Thoracic aorta (tissue), 2 donors: ENCODE data around the gene MAFF. TPM values are rescaled to one million over a fixed set of nuclear protein-coding genes. Genes with fewer than 3 reads are reported as not detected.

Source experiments
- ATAC-seq: fragments of 150-250 bp; one replicate; pipeline ENCODE4 v1.8.0; 2017; ENCODE audit warnings: low read depth; ENCODE audit not compliant: insufficient number of reproducible peaks, low FRiP score
- DNase-seq: peaks from one replicate; pipeline ENCODE4 v3.0.0-alpha.2; 2020; ENCODE audit warnings: low spot score
- H3K27ac ChIP-seq, 2 donors: fragments of 200-600 bp; sonication (generic); 1 replicate in 1 of 2; 2 replicates in 1 of 2; pipeline ENCODE4 v1.5.1; 2016; ENCODE audit warnings: mild to moderate bottlenecking in 2 of 2, moderate library complexity in 2 of 2
- H3K27me3 ChIP-seq: fragments of 200-600 bp; sonication (generic); replicated peaks from 2 replicates; pipeline ENCODE4 v1.6.0; 2016; ENCODE audit warnings: mild to moderate bottlenecking; ENCODE audit not compliant: insufficient read depth
- H3K36me3 ChIP-seq: fragments of 200-600 bp; sonication (generic); one replicate; pipeline ENCODE4 v1.5.1; 2016
- H3K4me1 ChIP-seq, 2 donors: fragments of 200-600 bp; sonication (generic); 1 replicate in 1 of 2; 2 replicates in 1 of 2; pipeline versions ENCODE4 v1.5.1 to v1.6.0; 2016; ENCODE audit warnings: low read depth in 2 of 2, mild to moderate bottlenecking in 1 of 2; ENCODE audit not compliant: control insufficient read depth in 1 of 2
- H3K4me3 ChIP-seq: fragments of 200-600 bp; sonication (generic); 2 replicates; pipeline ENCODE4 v1.5.1; 2016; ENCODE audit warnings: mild to moderate bottlenecking
- H3K9me3 ChIP-seq: fragments of 200-600 bp; sonication (generic); 2 replicates; pipeline ENCODE4 v1.5.1; 2016
- total RNA-seq, 2 donors: library from RNA; depleted of rRNA; stranded (reverse); fragments of >200 nt; gene quantifications; one replicate each; pipeline versions ENCODE4 v1.1.0 to v1.2.3, GENCODE V29; 2016
- TF ChIP-seq, protein P1 (sequence below): fragments of 200-600 bp; sonication (generic); IDR thresholded peaks from one replicate; pipeline ENCODE4 v1.5.1; 2019; ENCODE audit warnings: antibody characterized with exemption

Gene MAFF
- total RNA-seq, 2 donors from 2014 or later = 97.6 to 111 TPM

GRCh38 chr22:38264322-38264843 is 62.6 kb downstream of the MAFF start:
- DNase-seq (no peak), ATAC-seq (no peak)
- TF ChIP-seq, protein P1, sequence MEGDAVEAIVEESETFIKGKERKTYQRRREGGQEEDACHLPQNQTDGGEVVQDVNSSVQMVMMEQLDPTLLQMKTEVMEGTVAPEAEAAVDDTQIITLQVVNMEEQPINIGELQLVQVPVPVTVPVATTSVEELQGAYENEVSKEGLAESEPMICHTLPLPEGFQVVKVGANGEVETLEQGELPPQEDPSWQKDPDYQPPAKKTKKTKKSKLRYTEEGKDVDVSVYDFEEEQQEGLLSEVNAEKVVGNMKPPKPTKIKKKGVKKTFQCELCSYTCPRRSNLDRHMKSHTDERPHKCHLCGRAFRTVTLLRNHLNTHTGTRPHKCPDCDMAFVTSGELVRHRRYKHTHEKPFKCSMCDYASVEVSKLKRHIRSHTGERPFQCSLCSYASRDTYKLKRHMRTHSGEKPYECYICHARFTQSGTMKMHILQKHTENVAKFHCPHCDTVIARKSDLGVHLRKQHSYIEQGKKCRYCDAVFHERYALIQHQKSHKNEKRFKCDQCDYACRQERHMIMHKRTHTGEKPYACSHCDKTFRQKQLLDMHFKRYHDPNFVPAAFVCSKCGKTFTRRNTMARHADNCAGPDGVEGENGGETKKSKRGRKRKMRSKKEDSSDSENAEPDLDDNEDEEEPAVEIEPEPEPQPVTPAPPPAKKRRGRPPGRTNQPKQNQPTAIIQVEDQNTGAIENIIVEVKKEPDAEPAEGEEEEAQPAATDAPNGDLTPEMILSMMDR = no peak
- Histone ChIP-seq H3K27me3 (no peaks in the 10 kb centered on the region), H3K9me3 (no peaks in the 10 kb centered on the region), H3K4me3 (no peak overlapping the region), H3K4me1 (peaks cover 37 to 65% of the 10 kb centered on the region in 2 donors), H3K27ac (no peak overlapping the region), H3K36me3 (no peaks in the 10 kb centered on the region)

Other genes starting within 250 kb of the MAFF start
- gene C22orf23, start 248.4 kb upstream of the MAFF start, total RNA-seq = not detected
- 10 to 100 TPM; 37.9 to 93.1 TPM for gene POLR2F, start 248.3 kb upstream of the MAFF start, total RNA-seq
- gene SOX10, start 217.4 kb upstream of the MAFF start, total RNA-seq = under 1 TPM; 0.49 to 0.95 TPM
- gene PICK1, start 144.6 kb upstream of the MAFF start, total RNA-seq = 10 to 100 TPM; 33.9 to 56.2 TPM
- gene SLC16A8, start 117.8 kb upstream of the MAFF start, total RNA-seq = 1 to 10 TPM; 1.2 to 1.5 TPM
- 1 to 10 TPM in 1 of 2 donors, not detected in 1; 2.5 TPM for gene BAIAP2L2, start 91.3 kb upstream of the MAFF start, total RNA-seq
- gene PLA2G6, start 20.2 kb upstream of the MAFF start, total RNA-seq = 10 to 100 TPM; 27.4 to 50.4 TPM
- gene TMEM184B, start 71.0 kb downstream of the MAFF start, total RNA-seq = 100 to 1,000 TPM; 134 to 254 TPM
- gene CSNK1E, start 115.4 kb downstream of the MAFF start, total RNA-seq = 100 to 1,000 TPM in 1 of 2 donors, 10 to 100 TPM in 1; 98.1 to 140 TPM